Keratinocyte (primary cell): ENCODE results near the gene DIO3. TPM values are rescaled to one million over a fixed set of nuclear protein-coding genes. Genes with fewer than 3 reads are reported as not detected.

Experiments used
- DNase-seq: peaks from one replicate; pipeline ENCODE4 v3.0.0-alpha.2; 2011; ENCODE audit warnings: low read depth, missing footprints, low spot score
- FAIRE-seq: peaks from 2 replicates; lab custom pipeline; 2011; peaks lifted over from hg19 to GRCh38; lab: Jason Lieb, UNC
- H2AFZ ChIP-seq: 2 replicates; pipeline ENCODE4 v1.6.0; 2012; ENCODE audit warnings: low read length, control low read depth, inconsistent platforms; ENCODE audit not compliant: control insufficient read depth
- H3K27ac ChIP-seq: 2 replicates; pipeline ENCODE4 v1.5.1; 2011; ENCODE audit warnings: low read length; ENCODE audit not compliant: control insufficient read depth, insufficient read depth
- H3K27me3 ChIP-seq: 3 replicates; pipeline ENCODE4 v1.6.0; 2011; ENCODE audit warnings: low read length; ENCODE audit not compliant: control insufficient read depth, insufficient read depth; ENCODE audit errors: extremely low read depth
- H3K36me3 ChIP-seq, 2 experiments: 2 replicates in 1 of 2; 3 replicates in 1 of 2; pipeline ENCODE4 v1.5.1; 2011; ENCODE audit warnings: low read length in 2 of 2, mild to moderate bottlenecking in 1 of 2; ENCODE audit not compliant: control insufficient read depth in 2 of 2, insufficient read depth in 2 of 2; ENCODE audit errors: extremely low read depth in 1 of 2
- H3K4me1 ChIP-seq: 3 replicates; pipeline ENCODE4 v1.5.1; 2011; ENCODE audit warnings: low read length; ENCODE audit not compliant: control insufficient read depth, insufficient read depth; ENCODE audit errors: extremely low read depth
- H3K4me2 ChIP-seq: 3 replicates; pipeline ENCODE4 v1.6.0; 2011; ENCODE audit warnings: low read depth, low read length; ENCODE audit not compliant: control insufficient read depth, insufficient read depth; ENCODE audit errors: extremely low read depth
- H3K4me3 ChIP-seq, 3 experiments: fragments of 200-600 bp in 1 of 3; sonication (generic) in 1 of 3; 2 replicates in 2 of 3; 3 replicates in 1 of 3; pipeline ENCODE4 v1.5.1; 2011 to 2016; ENCODE audit warnings: low read length in 3 of 3, mild to moderate bottlenecking in 3 of 3, control low read depth in 2 of 3, inconsistent platforms in 1 of 3, low read depth in 1 of 3, mixed read lengths in 1 of 3, mixed run types in 1 of 3, moderate library complexity in 1 of 3; ENCODE audit not compliant: control insufficient read depth in 2 of 3, insufficient read depth in 2 of 3; ENCODE audit errors: extremely low read depth in 1 of 3
- H3K79me2 ChIP-seq: 2 replicates; pipeline ENCODE4 v1.6.0; 2012; ENCODE audit warnings: low read length; ENCODE audit not compliant: control insufficient read depth, insufficient read depth
- H3K9ac ChIP-seq: 3 replicates; pipeline ENCODE4 v1.6.0; 2011; ENCODE audit warnings: low read length; ENCODE audit not compliant: control insufficient read depth, insufficient read depth; ENCODE audit errors: extremely low read depth
- H3K9me1 ChIP-seq: 3 replicates; pipeline ENCODE4 v1.6.0; 2011; ENCODE audit warnings: low read length; ENCODE audit not compliant: control insufficient read depth, insufficient read depth; ENCODE audit errors: extremely low read depth
- H3K9me3 ChIP-seq: 2 replicates; pipeline ENCODE4 v1.5.1; 2012; ENCODE audit warnings: low read depth, low read length; ENCODE audit not compliant: control insufficient read depth
- H4K20me1 ChIP-seq: 3 replicates; pipeline ENCODE4 v1.6.0; 2011; ENCODE audit warnings: low read length; ENCODE audit not compliant: control insufficient read depth, insufficient read depth; ENCODE audit errors: extremely low read depth
- EZH2 ChIP-seq: IDR thresholded peaks from one replicate; pipeline ENCODE4 v1.6.1; 2012; ENCODE audit warnings: inconsistent platforms, mild to moderate bottlenecking, low read length, moderate library complexity
- dilution Hi-C: fragments of 300-500 bp; cut with MboI; formaldehyde crosslinking; loops from one replicate; pipeline ENCODE4 v1.7.0; 2020; ENCODE audit warnings: low sequenced_read_pairs; ENCODE audit not compliant: extremely low pct_ligation_motif_present
- polyA plus RNA-seq, 5 experiments: library from polyadenylated mRNA; depleted of rRNA in 3 of 5; stranded (reverse) in 3 of 5; stranded (forward) in 1 of 5; unstranded in 1 of 5; fragments of >200 nt; gene quantifications; 1 replicate in 1 of 5; 2 replicates in 3 of 5; 3 replicates in 1 of 5; pipeline versions ENCODE4 v1.2.1 to v1.2.3, GENCODE V29; 2011 to 2012; ENCODE audit warnings: missing spikeins in 2 of 5, low read depth in 1 of 5, low replicate concordance in 1 of 5
- TF ChIP-seq, protein P1 (sequence below), 3 experiments: IDR thresholded peaks in 1 of 3; conservative IDR thresholded peaks in 1 of 3; optimal IDR thresholded peaks in 1 of 3; 2 replicates in 2 of 3; 3 replicates in 1 of 3; pipeline versions ENCODE3 to v1.5.1; 2011; ENCODE audit warnings: low read length in 3 of 3, mild to moderate bottlenecking in 3 of 3, moderate library complexity in 2 of 3, control low read depth in 1 of 3, inconsistent platforms in 1 of 3; ENCODE audit not compliant: insufficient read depth in 2 of 3; ENCODE audit errors: extremely low read depth in 1 of 3

Gene DIO3
- polyA plus RNA-seq, 1 donor (not counting 4 experiments of a cell fraction or from before 2014, with no cell fraction given) = not detected

DNA sequence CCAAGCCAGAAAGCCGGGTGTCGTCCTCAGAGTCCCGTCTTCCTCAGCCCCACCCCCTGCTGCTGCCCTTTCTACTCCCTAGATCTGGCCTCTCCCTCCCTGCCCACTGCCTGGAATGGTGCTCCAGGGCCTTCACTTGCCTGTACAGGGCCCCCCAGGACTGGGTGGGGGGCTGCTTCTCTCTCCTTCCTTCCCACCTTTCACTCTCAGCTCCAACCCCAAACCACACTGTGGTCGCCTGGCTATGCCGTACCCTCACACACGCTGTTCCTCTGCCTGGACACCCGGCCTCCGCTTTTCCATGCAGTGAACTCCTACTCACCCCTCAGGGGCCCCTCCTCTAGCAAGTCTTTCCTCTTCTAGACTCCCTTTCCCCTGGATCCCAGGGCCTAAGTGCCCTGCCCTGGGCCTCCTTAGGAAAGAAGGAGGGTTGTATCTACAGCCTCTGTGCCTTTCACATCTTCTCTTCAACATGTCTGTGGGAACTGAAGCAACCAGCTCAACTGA lies 25.5 kb upstream of the DIO3 start:
- H3K4me2 ChIP-seq = no peak overlapping the region
- no peaks in the 10 kb centered on the region for H3K9me3 ChIP-seq
- no peaks in the 10 kb centered on the region for H3K27me3 ChIP-seq
- FAIRE-seq (no peak), DNase-seq (no peak)
- H3K27ac ChIP-seq = no peak overlapping the region
- TF ChIP-seq, protein P1, sequence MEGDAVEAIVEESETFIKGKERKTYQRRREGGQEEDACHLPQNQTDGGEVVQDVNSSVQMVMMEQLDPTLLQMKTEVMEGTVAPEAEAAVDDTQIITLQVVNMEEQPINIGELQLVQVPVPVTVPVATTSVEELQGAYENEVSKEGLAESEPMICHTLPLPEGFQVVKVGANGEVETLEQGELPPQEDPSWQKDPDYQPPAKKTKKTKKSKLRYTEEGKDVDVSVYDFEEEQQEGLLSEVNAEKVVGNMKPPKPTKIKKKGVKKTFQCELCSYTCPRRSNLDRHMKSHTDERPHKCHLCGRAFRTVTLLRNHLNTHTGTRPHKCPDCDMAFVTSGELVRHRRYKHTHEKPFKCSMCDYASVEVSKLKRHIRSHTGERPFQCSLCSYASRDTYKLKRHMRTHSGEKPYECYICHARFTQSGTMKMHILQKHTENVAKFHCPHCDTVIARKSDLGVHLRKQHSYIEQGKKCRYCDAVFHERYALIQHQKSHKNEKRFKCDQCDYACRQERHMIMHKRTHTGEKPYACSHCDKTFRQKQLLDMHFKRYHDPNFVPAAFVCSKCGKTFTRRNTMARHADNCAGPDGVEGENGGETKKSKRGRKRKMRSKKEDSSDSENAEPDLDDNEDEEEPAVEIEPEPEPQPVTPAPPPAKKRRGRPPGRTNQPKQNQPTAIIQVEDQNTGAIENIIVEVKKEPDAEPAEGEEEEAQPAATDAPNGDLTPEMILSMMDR (optimal IDR thresholded peaks at IDR 0.05 in 1 of 3, IDR thresholded peaks at IDR 0.05 in 1 of 3, conservative IDR thresholded peaks at IDR 0.05 in 1 of 3; ENCODE audit: extremely low read depth in 1 of 3, insufficient read depth in 2 of 3, low read length in 3 of 3) = no peak
- H3K4me1 ChIP-seq = no peaks in the 10 kb centered on the region
- dilution Hi-C loops = no loop called here
- H4K20me1 ChIP-seq = no peaks in the 10 kb centered on the region
- H2AFZ ChIP-seq = no peak overlapping the region
- no peaks in the 10 kb centered on the region for H3K9me1 ChIP-seq
- H3K79me2 ChIP-seq = no peaks in the 10 kb centered on the region
- H3K4me3 ChIP-seq = no peak overlapping the region
- no peaks in the 10 kb centered on the region for H3K36me3 ChIP-seq
- H3K9ac ChIP-seq = no peak overlapping the region

GRCh38 chr14:101537286-101537685 lies 24.0 kb upstream of the DIO3 start:
- DNase-seq (no peak), FAIRE-seq (no peak)
- TF ChIP-seq, protein P1 (optimal IDR thresholded peaks at IDR 0.05 in 1 of 3, IDR thresholded peaks at IDR 0.05 in 1 of 3, conservative IDR thresholded peaks at IDR 0.05 in 1 of 3; ENCODE audit: extremely low read depth in 1 of 3, insufficient read depth in 2 of 3, low read length in 3 of 3) = no peak
- no peak for TF ChIP-seq EZH2
- H3K36me3 ChIP-seq = no peaks in the 10 kb centered on the region
- no peak overlapping the region for H3K4me3 ChIP-seq
- H3K9ac ChIP-seq = no peak overlapping the region
- H3K4me2 ChIP-seq = no peak overlapping the region
- H3K4me1 ChIP-seq = no peaks in the 10 kb centered on the region
- H2AFZ ChIP-seq = no peak overlapping the region
- H3K9me3 ChIP-seq = no peaks in the 10 kb centered on the region
- H3K27ac ChIP-seq = no peak overlapping the region
- H4K20me1 ChIP-seq = no peaks in the 10 kb centered on the region
- no peaks in the 10 kb centered on the region for H3K79me2 ChIP-seq
- H3K9me1 ChIP-seq = no peaks in the 10 kb centered on the region
- no peaks in the 10 kb centered on the region for H3K27me3 ChIP-seq
- dilution Hi-C loops = no loop called here
